Upper lobe of left lung (tissue), 4 donors: ENCODE measurements around the gene TNNC1.

Experiments used
- CTCF ChIP-seq, 6 experiments: fragments of 450-650 bp in 4 of 6; fragments of 200-600 bp in 2 of 6; sonication (generic) in 2 of 6; IDR thresholded peaks; one replicate each; pipeline ENCODE4 v1.5.1; 2016 to 2019; ENCODE audit warnings: antibody characterized with exemption in 6 of 6
- POLR2AphosphoS5 ChIP-seq, 2 donors: sonication (generic); formaldehyde crosslinking; IDR thresholded peaks; one replicate each; pipeline ENCODE4 v1.5.1; 2017; ENCODE audit warnings: antibody characterized with exemption in 2 of 2

- TF ChIP-seq CTCF (IDR thresholded peaks at IDR 0.05) (no peak), POLR2AphosphoS5 (IDR thresholded peaks at IDR 0.05) (no peak)
Observed at GRCh38 chr3:52495777-52496602, 42.1 kb upstream of the TNNC1 start.
